Bronchial epithelial cell (primary cell): Measurements from ENCODE around the gene ERP27. TPM values are rescaled to one million over a fixed set of nuclear protein-coding genes. Genes with fewer than 3 reads are reported as not detected.

ENCODE experiments used
- DNase-seq: peaks from one replicate; pipeline ENCODE4 v3.0.0-alpha.2; 2010; ENCODE audit warnings: low read depth
- FAIRE-seq: peaks from 2 replicates; lab custom pipeline; 2011; peaks lifted over from hg19 to GRCh38; lab: Jason Lieb, UNC
- H3K27me3 ChIP-seq: 2 replicates; pipeline ENCODE4 v1.5.1; 2011; ENCODE audit warnings: low read length; ENCODE audit not compliant: control insufficient read depth, insufficient read depth
- H3K36me3 ChIP-seq: 2 replicates; pipeline ENCODE4 v1.5.1; 2011; ENCODE audit warnings: low read length; ENCODE audit not compliant: control insufficient read depth, insufficient read depth
- H3K4me3 ChIP-seq: 2 replicates; pipeline ENCODE4 v1.5.1; 2011; ENCODE audit warnings: mild to moderate bottlenecking, low read depth, low read length, control low read depth
- total RNA-seq: library from RNA; depleted of rRNA; stranded (reverse); fragments of >200 nt; gene quantifications from 2 replicates; pipeline ENCODE4 v1.2.1, GENCODE V29; 2014
- TF ChIP-seq, protein P1 (sequence below): IDR thresholded peaks from 2 replicates; pipeline ENCODE4 v1.5.1; 2011; ENCODE audit warnings: mild to moderate bottlenecking, moderate library complexity, low read length, control low read depth, inconsistent platforms; ENCODE audit not compliant: insufficient read depth, severe bottlenecking

The ERP27 gene
- total RNA-seq, 1 donor from 2014 or later, result not detected

DNA sequence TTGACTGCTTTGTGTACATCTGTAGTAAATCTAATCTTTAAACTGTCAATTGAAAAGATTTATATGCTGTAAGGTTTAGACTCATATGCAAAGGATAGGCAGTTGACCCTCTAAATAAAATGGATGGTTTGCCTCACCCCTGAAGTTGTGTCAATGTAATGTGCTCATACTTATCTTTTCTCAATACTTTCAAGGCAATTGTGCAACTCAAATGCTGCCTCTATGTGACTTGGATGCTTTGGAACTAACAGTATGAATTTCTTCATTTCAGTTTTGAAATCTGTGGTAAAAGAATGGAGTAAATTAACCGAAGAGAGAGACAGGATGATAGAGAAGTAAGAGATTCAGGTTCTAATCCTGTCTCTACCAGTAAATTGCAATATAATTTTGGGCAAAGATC is 44.2 kb upstream of the ERP27 start:
- no peak for FAIRE-seq
- Histone ChIP-seq H3K4me3 (no peak overlapping the region), H3K27me3 (no peaks in the 10 kb centered on the region), H3K36me3 (no peaks in the 10 kb centered on the region)
- TF ChIP-seq, protein P1, sequence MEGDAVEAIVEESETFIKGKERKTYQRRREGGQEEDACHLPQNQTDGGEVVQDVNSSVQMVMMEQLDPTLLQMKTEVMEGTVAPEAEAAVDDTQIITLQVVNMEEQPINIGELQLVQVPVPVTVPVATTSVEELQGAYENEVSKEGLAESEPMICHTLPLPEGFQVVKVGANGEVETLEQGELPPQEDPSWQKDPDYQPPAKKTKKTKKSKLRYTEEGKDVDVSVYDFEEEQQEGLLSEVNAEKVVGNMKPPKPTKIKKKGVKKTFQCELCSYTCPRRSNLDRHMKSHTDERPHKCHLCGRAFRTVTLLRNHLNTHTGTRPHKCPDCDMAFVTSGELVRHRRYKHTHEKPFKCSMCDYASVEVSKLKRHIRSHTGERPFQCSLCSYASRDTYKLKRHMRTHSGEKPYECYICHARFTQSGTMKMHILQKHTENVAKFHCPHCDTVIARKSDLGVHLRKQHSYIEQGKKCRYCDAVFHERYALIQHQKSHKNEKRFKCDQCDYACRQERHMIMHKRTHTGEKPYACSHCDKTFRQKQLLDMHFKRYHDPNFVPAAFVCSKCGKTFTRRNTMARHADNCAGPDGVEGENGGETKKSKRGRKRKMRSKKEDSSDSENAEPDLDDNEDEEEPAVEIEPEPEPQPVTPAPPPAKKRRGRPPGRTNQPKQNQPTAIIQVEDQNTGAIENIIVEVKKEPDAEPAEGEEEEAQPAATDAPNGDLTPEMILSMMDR, result no peak
- DNase-seq, result no peak

DNA sequence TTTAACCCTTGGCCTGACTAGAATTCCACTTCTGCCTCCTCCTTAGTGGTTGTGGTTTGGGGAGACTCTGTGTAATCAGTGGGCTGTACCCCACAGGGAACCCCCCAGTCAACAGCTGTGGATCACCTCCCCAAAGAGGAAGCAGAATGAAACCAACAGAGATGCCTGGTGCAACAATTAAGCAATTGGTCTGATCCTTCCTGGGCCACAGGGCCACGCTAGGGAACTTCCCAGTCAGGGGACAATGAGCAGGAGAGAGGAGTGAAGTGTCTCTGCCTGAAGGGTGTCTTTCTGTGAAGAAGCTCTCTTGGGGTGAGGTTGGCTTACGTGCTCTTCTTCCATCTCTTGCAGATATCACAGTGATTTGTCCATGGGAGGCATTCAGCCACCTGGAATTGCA is 42.7 kb upstream of the ERP27 start:
- no peak for DNase-seq
- Histone ChIP-seq H3K36me3 (no peaks in the 10 kb centered on the region), H3K27me3 (no peaks in the 10 kb centered on the region), H3K4me3 (no peak overlapping the region)
- FAIRE-seq, result no peak
- TF ChIP-seq, protein P1, result no peak

DNA sequence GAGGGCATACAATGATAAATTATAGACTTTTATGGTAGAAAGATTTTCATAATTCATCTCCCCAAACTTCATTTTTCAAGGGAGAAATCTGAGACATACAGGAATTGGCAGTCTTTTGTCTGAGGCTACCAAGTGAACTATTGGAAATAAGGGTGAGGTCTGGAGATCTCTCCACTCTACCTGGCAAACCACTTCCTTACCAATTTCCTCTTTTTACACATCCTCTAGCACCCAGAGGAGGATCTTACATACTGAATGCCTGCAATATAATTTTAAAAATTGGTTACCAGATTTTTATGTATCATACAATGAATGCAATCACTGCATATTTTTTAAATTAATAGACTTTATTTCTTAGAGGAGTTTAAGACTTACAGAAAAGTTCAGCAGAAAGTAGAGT is 41.1 kb upstream of the ERP27 start:
- Histone ChIP-seq H3K27me3 (no peaks in the 10 kb centered on the region), H3K36me3 (no peaks in the 10 kb centered on the region), H3K4me3 (no peak overlapping the region)
- TF ChIP-seq, protein P1, result no peak
- DNase-seq (no peak), FAIRE-seq (no peak)

DNA sequence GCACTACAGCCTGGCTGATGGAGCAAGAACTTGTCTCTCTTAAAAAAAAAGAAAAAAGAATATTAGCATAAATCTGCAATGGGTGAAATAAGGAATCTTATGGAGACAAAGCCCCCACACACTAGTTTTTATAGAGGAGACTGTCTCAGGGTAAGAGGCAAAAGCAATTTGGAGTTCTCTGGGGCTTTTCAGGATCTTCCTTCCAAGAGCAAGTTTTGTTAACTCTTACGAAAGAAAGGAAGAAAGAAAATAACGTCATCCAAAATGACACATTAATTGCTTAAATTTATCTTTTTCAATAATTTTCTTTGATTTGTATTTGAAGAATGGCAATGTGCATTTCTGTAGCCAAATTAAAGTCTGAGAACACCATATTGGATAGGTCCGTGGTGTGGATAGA is 38.3 kb upstream of the ERP27 start:
- DNase-seq, result no peak
- Histone ChIP-seq H3K4me3 (no peak overlapping the region), H3K27me3 (no peaks in the 10 kb centered on the region), H3K36me3 (no peaks in the 10 kb centered on the region)
- TF ChIP-seq, protein P1, result no peak
- no peak for FAIRE-seq

DNA sequence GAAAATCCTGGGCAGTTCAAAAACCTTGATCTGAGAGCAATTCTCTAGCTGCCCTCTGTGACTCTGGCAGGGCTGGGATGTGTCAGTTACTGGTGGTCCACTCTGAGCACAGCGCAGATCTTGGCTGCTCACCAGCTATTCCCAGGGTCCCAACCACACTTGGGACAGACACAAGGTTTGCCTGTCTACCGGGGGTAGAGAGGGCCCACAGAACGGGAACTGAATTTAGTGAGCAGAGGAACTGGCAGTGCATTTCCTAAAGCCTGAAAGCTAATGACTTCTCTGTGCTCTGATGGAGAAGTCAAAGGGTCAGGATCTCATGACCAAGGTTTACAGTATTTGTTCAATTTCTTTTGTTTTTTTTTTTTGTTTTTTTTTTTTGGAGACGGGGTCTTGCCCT is 37.1 kb upstream of the ERP27 start:
- no peak for DNase-seq
- H3K27me3 ChIP-seq, result no peaks in the 10 kb centered on the region
- H3K4me3 ChIP-seq, result no peak overlapping the region
- FAIRE-seq, result no peak
- TF ChIP-seq, protein P1, result no peak
- H3K36me3 ChIP-seq, result no peaks in the 10 kb centered on the region

DNA sequence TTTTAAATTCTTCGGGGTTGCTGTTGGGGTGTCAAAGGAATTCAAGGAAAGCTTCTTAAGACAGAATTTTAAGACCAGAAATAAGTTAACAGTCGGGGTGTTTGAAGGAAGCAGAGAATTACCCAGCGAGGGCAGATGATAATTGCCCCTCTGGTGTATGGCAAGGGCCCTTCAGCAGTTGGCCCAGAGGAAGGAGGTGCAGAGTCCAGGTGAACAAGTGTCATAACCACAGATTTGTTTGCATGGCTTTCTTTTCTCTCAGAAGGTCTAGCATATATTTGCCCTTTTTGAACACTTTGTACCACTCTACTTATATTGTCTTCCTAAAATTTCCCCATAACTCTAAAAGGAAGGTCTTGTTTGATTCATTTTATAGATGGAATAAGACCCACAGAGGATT is 36.3 kb upstream of the ERP27 start:
- Histone ChIP-seq H3K4me3 (no peak overlapping the region), H3K36me3 (no peaks in the 10 kb centered on the region), H3K27me3 (no peaks in the 10 kb centered on the region)
- DNase-seq (no peak), FAIRE-seq (no peak)
- TF ChIP-seq, protein P1, result no peak
